H1 (cell line): Measurements from ENCODE around the gene SPTBN1.

Experiments
- CTCF ChIP-seq, 3 experiments: IDR thresholded peaks; 1 replicate in 2 of 3; 2 replicates in 1 of 3; pipeline versions ENCODE4 v1.5.1 to v1.6.1; 2011; ENCODE audit warnings: low read length in 3 of 3, mild to moderate bottlenecking in 3 of 3, inconsistent platforms in 2 of 3, low read depth in 1 of 3, moderate library complexity in 1 of 3; ENCODE audit not compliant: insufficient read depth in 1 of 3; ENCODE audit errors: control extremely low read depth in 1 of 3
- MAX ChIP-seq: IDR thresholded peaks from 2 replicates; pipeline ENCODE4 v1.6.1; 2012; ENCODE audit warnings: inconsistent platforms
- RAD21 ChIP-seq, 2 experiments: IDR thresholded peaks in 1 of 2; conservative IDR thresholded peaks in 1 of 2; 2 replicates each; pipeline ENCODE4 v1.6.1; 2011; ENCODE audit warnings: low read depth in 2 of 2, low read length in 2 of 2, improper control_type of control experiment in 1 of 2, inconsistent platforms in 1 of 2, mild to moderate bottlenecking in 1 of 2, moderate library complexity in 1 of 2
- RXRA ChIP-seq: IDR thresholded peaks from 2 replicates; pipeline ENCODE4 v1.6.1; 2011; ENCODE audit warnings: low read depth, mild to moderate bottlenecking, low read length, moderate library complexity; ENCODE audit not compliant: insufficient read depth

- no peak for TF ChIP-seq CTCF (IDR thresholded peaks at IDR 0.05; ENCODE audit: control extremely low read depth in 1 of 3, insufficient read depth in 1 of 3, low read depth in 1 of 3, low read length in 3 of 3)
- TF ChIP-seq MAX: no peak
- TF ChIP-seq RXRA: no peak
- no peak for TF ChIP-seq RAD21 (IDR thresholded peaks at IDR 0.05 in 1 of 2, conservative IDR thresholded peaks at IDR 0.05 in 1 of 2; ENCODE audit: low read depth in 2 of 2, low read length in 2 of 2)
Observed at GRCh38 chr2:54486766-54487165, 30.6 kb downstream of the SPTBN1 start.
